Mesendoderm (in vitro differentiated cells): ENCODE data around the gene FUT8.

Experiments used
- DNase-seq: peaks from one replicate; pipeline ENCODE4 v3.0.0; 2013
- H2AK5ac ChIP-seq: 2 replicates; pipeline ENCODE4 v1.6.1; 2013; ENCODE audit warnings: low read length, inconsistent platforms
- H2BK120ac ChIP-seq: 2 replicates; pipeline ENCODE4 v1.6.1; 2013; ENCODE audit warnings: low read depth, mild to moderate bottlenecking, low read length, moderate library complexity, mixed read lengths
- H2BK15ac ChIP-seq: replicated peaks from 2 replicates; pipeline ENCODE4 v1.6.1; 2013; ENCODE audit warnings: low read depth, mild to moderate bottlenecking, moderate library complexity
- H2BK5ac ChIP-seq: 2 replicates; pipeline ENCODE4 v1.6.1; 2013; ENCODE audit warnings: low read length, inconsistent platforms
- H3K18ac ChIP-seq: 2 replicates; pipeline ENCODE4 v1.6.1; 2013; ENCODE audit warnings: mild to moderate bottlenecking, low read length, mixed read lengths
- H3K23ac ChIP-seq: one replicate; pipeline ENCODE4 v1.6.1; 2013; ENCODE audit warnings: low read length
- H3K27ac ChIP-seq: 2 replicates; pipeline ENCODE4 v1.5.1; 2013; ENCODE audit warnings: low read depth, mild to moderate bottlenecking, inconsistent platforms, low read length, moderate library complexity
- H3K27me3 ChIP-seq: 2 replicates; pipeline ENCODE4 v1.6.1; 2013; ENCODE audit warnings: low read length, control low read depth, mild to moderate bottlenecking, inconsistent platforms; ENCODE audit not compliant: insufficient read depth, poor library complexity
- H3K36me3 ChIP-seq: 2 replicates; pipeline ENCODE4 v1.6.1; 2013; ENCODE audit warnings: low read length, inconsistent platforms; ENCODE audit not compliant: control insufficient read depth, insufficient read depth
- H3K4ac ChIP-seq: one replicate; pipeline ENCODE4 v1.6.1; 2013; ENCODE audit warnings: low read depth, mild to moderate bottlenecking, low read length, moderate library complexity
- H3K4me1 ChIP-seq: 2 replicates; pipeline ENCODE4 v1.6.1; 2013; ENCODE audit warnings: low read depth, low read length, inconsistent platforms; ENCODE audit not compliant: control insufficient read depth
- H3K4me2 ChIP-seq: 2 replicates; pipeline ENCODE4 v1.6.1; 2013; ENCODE audit warnings: low read length
- H3K4me3 ChIP-seq: 2 replicates; pipeline ENCODE4 v1.5.1; 2013; ENCODE audit warnings: mild to moderate bottlenecking, low read length
- H3K56ac ChIP-seq: one replicate; pipeline ENCODE4 v1.6.1; 2013; ENCODE audit warnings: low read length
- H3K79me1 ChIP-seq: 2 replicates; pipeline ENCODE4 v1.6.1; 2013; ENCODE audit warnings: low read length, inconsistent platforms
- H3K79me2 ChIP-seq: 2 replicates; pipeline ENCODE4 v1.6.1; 2013; ENCODE audit warnings: mild to moderate bottlenecking, low read length; ENCODE audit not compliant: control insufficient read depth, insufficient read depth
- H3K9ac ChIP-seq: 2 replicates; pipeline ENCODE4 v1.6.1; 2013; ENCODE audit warnings: low read length, inconsistent platforms
- H4K5ac ChIP-seq: one replicate; pipeline ENCODE4 v1.6.1; 2013; ENCODE audit warnings: low read length
- H4K8ac ChIP-seq: one replicate; pipeline ENCODE4 v1.6.1; 2013; ENCODE audit warnings: low read depth, mild to moderate bottlenecking, control low read depth, low read length, moderate library complexity
- WGBS: extraction: QIAGEN DNeasy Blood & Tissue Kit; methylation state at CpG from one replicate; pipeline ENCODE4 v1.1.7; 2013; ENCODE audit warnings: low lambda C conversion rate, missing lambda C conversion rate; ENCODE audit not compliant: insufficient coverage; ENCODE audit errors: extremely low coverage; 5-methylcytosine and 5-hydroxymethylcytosine counted together

FUT8 gene

DNA sequence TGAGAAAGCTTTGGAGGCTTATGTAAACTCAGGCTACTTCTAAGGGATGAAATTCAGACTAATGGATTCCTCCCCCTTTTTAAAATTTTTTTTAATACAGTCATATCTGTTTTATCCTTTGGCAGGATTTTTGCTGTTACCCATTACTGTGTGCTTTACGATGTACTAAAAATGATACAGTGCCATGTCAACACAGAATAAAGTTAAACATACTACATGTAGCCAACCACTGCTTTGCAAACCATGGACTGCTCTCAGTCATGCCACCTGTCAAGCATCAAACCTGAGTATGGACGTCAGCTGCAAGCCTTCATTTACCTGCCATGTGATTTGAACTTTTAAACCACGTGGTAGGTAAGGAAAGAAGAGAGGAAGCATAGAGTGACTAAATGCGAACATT lies 325.8 kb downstream of the FUT8 start:
- Histone ChIP-seq H2BK15ac (no peak overlapping the region), H2BK120ac (no peak overlapping the region), H3K27me3 (no peaks in the 10 kb centered on the region), H4K5ac (no peak overlapping the region), H3K56ac (no peak overlapping the region), H3K4me2 (no peak overlapping the region), H3K4ac (no peak overlapping the region), H2BK5ac (no peak overlapping the region), H4K8ac (no peak overlapping the region), H3K23ac (no peak overlapping the region), H3K9ac (no peak overlapping the region), H3K36me3 (no peaks in the 10 kb centered on the region), H3K27ac (no peak overlapping the region), H3K79me1 (no peaks in the 10 kb centered on the region), H3K79me2 (no peaks in the 10 kb centered on the region), H3K18ac (no peak overlapping the region), H3K4me3 (no peak overlapping the region), H3K4me1 (no peaks in the 10 kb centered on the region), H2AK5ac (no peak overlapping the region)
- DNase-seq = no peak
- WGBS = no CpG with 5 or more reads among the region's 4 CpGs

DNA sequence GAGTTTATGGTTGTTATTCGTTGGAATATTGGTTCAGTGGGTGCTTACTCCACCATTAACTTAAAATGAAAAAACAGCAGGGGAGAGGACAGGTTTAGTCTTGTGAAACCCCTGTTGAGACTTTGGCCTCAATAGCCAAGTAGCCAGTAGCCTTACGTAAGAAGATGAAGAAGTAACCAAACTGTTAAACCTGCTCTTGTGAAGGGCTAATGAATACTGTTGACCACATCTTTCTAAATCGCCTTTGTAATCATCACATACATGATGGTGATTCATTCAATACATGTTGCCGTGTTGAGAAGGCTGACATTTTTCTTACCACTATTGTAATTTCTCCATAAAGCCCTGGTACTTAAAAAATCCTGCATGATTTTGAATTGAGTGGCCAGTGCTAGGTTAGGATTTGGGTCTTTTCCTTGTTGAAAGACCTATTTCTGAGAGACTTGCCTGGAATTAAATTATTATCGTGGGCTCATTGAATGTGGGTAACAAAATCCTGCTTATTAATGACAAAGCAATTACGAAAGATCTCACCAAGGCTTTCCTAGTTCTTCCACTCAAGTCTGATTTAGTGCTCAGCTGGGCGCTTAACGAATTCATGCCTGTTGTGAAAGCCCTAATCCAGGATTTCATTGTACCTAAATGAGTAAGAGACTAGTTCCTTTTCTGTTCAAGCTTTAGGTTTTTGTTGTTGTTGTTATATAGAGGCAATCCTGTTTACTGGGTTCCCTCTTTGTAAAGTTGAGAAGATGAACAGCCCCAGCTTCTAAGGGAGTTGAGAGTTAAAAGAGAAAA lies 333.1 kb downstream of the FUT8 start:
- Histone ChIP-seq H4K8ac (no peak overlapping the region), H3K79me2 (no peaks in the 10 kb centered on the region), H2AK5ac (no peak overlapping the region), H3K23ac (no peak overlapping the region), H3K9ac (no peak overlapping the region), H4K5ac (no peak overlapping the region), H3K36me3 (no peaks in the 10 kb centered on the region), H3K79me1 (no peaks in the 10 kb centered on the region), H3K18ac (no peak overlapping the region), H3K56ac (no peak overlapping the region), H2BK15ac (no peak overlapping the region), H3K4me1 (no peaks in the 10 kb centered on the region), H3K4me2 (no peak overlapping the region), H3K27me3 (no peaks in the 10 kb centered on the region), H3K27ac (no peak overlapping the region), H3K4ac (no peak overlapping the region), H2BK5ac (no peak overlapping the region), H3K4me3 (no peak overlapping the region), H2BK120ac (no peak overlapping the region)
- DNase-seq = no peak
- no CpG with 5 or more reads among the region's 8 CpGs for WGBS

DNA sequence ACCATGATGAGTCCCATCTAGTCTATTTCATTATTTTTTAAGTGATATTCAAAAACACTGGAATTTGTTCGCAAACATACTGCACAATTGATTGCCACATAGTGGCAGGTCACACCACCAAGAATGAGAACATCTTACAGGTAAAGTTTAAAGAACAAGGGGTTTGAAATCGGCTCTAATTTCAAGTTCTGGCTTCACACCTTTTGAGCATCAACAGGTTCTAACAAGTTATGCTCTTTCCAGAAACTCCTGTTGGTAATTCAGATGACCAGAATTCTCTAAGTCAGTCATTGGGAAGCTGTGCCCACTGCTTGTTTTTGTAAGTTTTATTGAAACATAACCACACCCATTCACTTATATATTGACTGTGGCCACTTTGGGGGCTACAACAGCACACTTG lies 336.3 kb downstream of the FUT8 start:
- no peak overlapping the region for H3K9ac ChIP-seq
- no peak overlapping the region for H2BK15ac ChIP-seq

DNA sequence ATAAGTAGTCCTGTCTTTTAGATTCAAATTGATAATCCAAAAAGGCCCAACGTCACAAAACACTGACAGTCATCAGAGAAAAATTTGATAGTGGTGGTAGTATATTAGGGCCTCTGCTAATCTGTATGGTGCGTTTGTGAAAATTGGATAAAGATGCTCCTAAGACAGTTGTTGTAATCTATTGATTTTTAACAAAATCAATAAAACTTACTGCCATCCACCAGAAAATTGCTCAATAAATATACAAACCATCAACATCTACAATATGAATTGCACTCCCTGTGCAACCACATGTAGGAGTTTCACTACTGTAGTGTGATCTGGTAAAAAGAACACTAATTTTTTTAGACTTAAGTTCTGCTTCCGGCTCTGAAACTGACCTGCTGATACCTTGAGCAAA lies 336.8 kb downstream of the FUT8 start:
- H3K4ac ChIP-seq = no peak overlapping the region
- no peak for DNase-seq
- no peak overlapping the region for H2BK15ac ChIP-seq
- no peaks in the 10 kb centered on the region for H3K36me3 ChIP-seq
- H3K9ac ChIP-seq = no peak overlapping the region
- no peak overlapping the region for H2AK5ac ChIP-seq
- H3K4me2 ChIP-seq = no peak overlapping the region
- H3K56ac ChIP-seq = no peak overlapping the region
- H3K4me1 ChIP-seq = peaks cover 4% of the 10 kb centered on the region
- H4K8ac ChIP-seq = no peak overlapping the region
- no peaks in the 10 kb centered on the region for H3K79me2 ChIP-seq
- no peaks in the 10 kb centered on the region for H3K27me3 ChIP-seq
- no peak overlapping the region for H3K23ac ChIP-seq
- no peak overlapping the region for H3K4me3 ChIP-seq
- no CpG with 5 or more reads among the region's 3 CpGs for WGBS
- H4K5ac ChIP-seq = no peak overlapping the region
- H3K79me1 ChIP-seq = no peaks in the 10 kb centered on the region
- no peak overlapping the region for H2BK120ac ChIP-seq
- H3K27ac ChIP-seq = no peak overlapping the region
- no peak overlapping the region for H2BK5ac ChIP-seq
- no peak overlapping the region for H3K18ac ChIP-seq

More for the DNA sequence above, 336.3 kb downstream of the FUT8 start:
- Histone ChIP-seq H2BK5ac (no peak overlapping the region), H2BK120ac (no peak overlapping the region), H3K4me1 (peaks cover 4% of the 10 kb centered on the region), H4K8ac (peak overlapping the region; percentile 56), H3K27ac (no peak overlapping the region), H3K79me1 (no peaks in the 10 kb centered on the region), H3K4me3 (no peak overlapping the region), H3K18ac (no peak overlapping the region), H3K23ac (no peak overlapping the region), H3K27me3 (no peaks in the 10 kb centered on the region), H3K79me2 (no peaks in the 10 kb centered on the region), H3K4me2 (no peak overlapping the region), H3K4ac (no peak overlapping the region), H4K5ac (no peak overlapping the region), H3K36me3 (no peaks in the 10 kb centered on the region), H2AK5ac (no peak overlapping the region), H3K56ac (no peak overlapping the region)
- no CpG with 5 or more reads among the region's 2 CpGs for WGBS
- DNase-seq = no peak

DNA sequence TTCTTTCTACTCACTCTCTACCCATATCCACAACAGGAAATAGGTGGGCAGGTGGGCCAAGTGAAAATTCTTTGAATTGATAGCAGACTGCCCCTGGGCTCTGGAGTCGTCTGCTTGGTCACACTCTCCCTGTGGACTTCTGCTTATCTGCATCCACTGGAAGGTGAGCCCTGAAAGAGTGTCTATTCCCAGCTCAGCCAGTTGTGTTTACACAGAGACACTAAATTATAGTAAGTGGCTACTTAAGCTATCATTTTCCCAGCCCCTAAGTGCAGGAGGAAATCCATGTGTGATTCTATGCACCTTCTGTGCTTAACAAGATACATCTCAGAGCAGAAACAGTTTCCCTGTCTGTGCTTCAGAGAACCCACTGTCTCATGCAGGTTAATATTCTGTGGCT lies 338.4 kb downstream of the FUT8 start:
- no peak overlapping the region for H3K4me3 ChIP-seq
- H2BK15ac ChIP-seq = no peak overlapping the region
- no peak overlapping the region for H2BK5ac ChIP-seq
- no peaks in the 10 kb centered on the region for H3K79me1 ChIP-seq
- no peaks in the 10 kb centered on the region for H3K36me3 ChIP-seq
- H4K5ac ChIP-seq = no peak overlapping the region
- H3K79me2 ChIP-seq = no peaks in the 10 kb centered on the region
- H3K9ac ChIP-seq = no peak overlapping the region
- peak; percentile 19 for DNase-seq
- H3K4me2 ChIP-seq = no peak overlapping the region
- WGBS = no CpG with 5 or more reads among the region's 1 CpG
- H3K4me1 ChIP-seq = peaks cover 4% of the 10 kb centered on the region
- H3K23ac ChIP-seq = no peak overlapping the region
- H3K27me3 ChIP-seq = no peaks in the 10 kb centered on the region
- no peak overlapping the region for H3K27ac ChIP-seq
- peak overlapping the region; percentile 4 for H3K56ac ChIP-seq
- peak overlapping the region; percentile 28 for H3K18ac ChIP-seq
- no peak overlapping the region for H2AK5ac ChIP-seq
- no peak overlapping the region for H3K4ac ChIP-seq
- H2BK120ac ChIP-seq = no peak overlapping the region
- no peak overlapping the region for H4K8ac ChIP-seq

DNA sequence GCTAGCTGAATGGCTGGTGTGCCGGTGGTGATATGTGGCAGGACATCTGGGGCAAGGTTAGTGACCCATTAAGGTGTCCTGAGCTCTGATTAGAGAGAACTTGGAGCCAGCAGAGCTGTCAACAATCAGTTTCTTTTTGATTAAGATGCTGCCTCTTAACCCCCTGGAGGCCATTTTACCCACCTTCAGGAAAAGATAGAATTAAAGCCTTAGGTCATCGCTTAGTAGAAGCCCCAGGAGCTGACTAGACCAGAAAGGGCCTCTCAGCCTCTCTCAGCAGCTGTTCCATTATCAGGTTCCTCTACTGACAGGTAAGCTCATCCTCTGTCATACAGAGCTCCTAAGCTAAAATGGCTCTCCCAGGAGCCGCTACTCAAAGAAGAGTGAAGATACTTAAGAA lies 339.0 kb downstream of the FUT8 start:
- Histone ChIP-seq H3K27ac (no peak overlapping the region), H3K4me2 (no peak overlapping the region), H3K79me1 (no peaks in the 10 kb centered on the region), H2AK5ac (no peak overlapping the region), H3K9ac (no peak overlapping the region), H4K5ac (no peak overlapping the region), H3K4me3 (no peak overlapping the region), H3K56ac (no peak overlapping the region), H3K4ac (no peak overlapping the region), H2BK15ac (no peak overlapping the region), H3K79me2 (no peaks in the 10 kb centered on the region), H4K8ac (no peak overlapping the region), H2BK120ac (no peak overlapping the region), H3K18ac (no peak overlapping the region), H3K4me1 (peaks cover 4% of the 10 kb centered on the region), H3K27me3 (no peaks in the 10 kb centered on the region), H2BK5ac (no peak overlapping the region), H3K36me3 (no peaks in the 10 kb centered on the region), H3K23ac (no peak overlapping the region)
- WGBS = no CpG with 5 or more reads among the region's 3 CpGs
- peak; percentile 39 for DNase-seq
